Measurements from ENCODE around the gene CD8B. TPM values are rescaled to one million over a fixed set of nuclear protein-coding genes. Genes with fewer than 3 reads are reported as not detected.
"Not testable (repeated sequence)": the region's sequence is repeated elsewhere in the genome, so short reads cannot be mapped to it uniquely, and the experiment has no call there.

Gene CD8B
- total RNA-seq, 1 experiment from 2014 or later, result not detected

DNA sequence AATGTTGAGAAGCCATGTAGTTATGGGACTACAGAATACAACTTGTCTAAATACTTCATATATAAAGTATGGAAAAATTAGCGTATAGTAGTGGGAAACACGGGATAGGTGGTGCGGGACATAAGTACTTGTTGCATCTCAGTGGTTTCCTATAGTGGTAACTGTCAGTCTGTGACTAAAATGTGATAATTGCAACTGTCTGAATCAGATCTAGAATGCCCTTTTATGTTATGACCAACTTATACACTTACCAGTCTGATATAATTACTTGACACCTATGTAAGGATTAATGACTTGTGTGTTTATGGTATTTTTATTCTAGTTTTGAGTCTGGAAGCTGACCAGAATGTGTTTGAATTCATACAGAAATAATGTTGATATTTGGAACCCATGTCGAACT is 9.3 kb upstream of the CD8B start:
- POLR2A ChIA-PET (ENCODE audit: low non-redundant PET); BruUV-seq (replicated peaks); H3K4me1 ChIP-seq (ENCODE audit: insufficient read depth, low read length, poor library complexity, severe bottlenecking); H3K27ac ChIP-seq (ENCODE audit: low read depth, low read length, poor library complexity, severe bottlenecking); H3K9me3 ChIP-seq (ENCODE audit: low read depth, low read length, poor library complexity, severe bottlenecking); H3K36me3 ChIP-seq (ENCODE audit: insufficient read depth, low read length, poor library complexity, severe bottlenecking); CTCF ChIA-PET; intact Hi-C loops (cut with micrococcal nuclease; ENCODE audit: unreplicated experiment); DNase-seq (ENCODE audit: low spot score); H3K4me3 ChIP-seq (ENCODE audit: low read depth, low read length, poor library complexity, severe bottlenecking); H3K27me3 ChIP-seq (replicated peaks; ENCODE audit: insufficient read depth, low read depth, low read length, poor library complexity): not testable (repeated sequence)

GRCh38 chr2:86868895-86869468 is 7.3 kb upstream of the CD8B start:
- H3K9me3 ChIP-seq (ENCODE audit: low read depth, low read length, poor library complexity, severe bottlenecking); CTCF ChIA-PET; H3K36me3 ChIP-seq (ENCODE audit: insufficient read depth, low read length, poor library complexity, severe bottlenecking); H3K4me1 ChIP-seq (ENCODE audit: insufficient read depth, low read length, poor library complexity, severe bottlenecking); H3K4me3 ChIP-seq (ENCODE audit: low read depth, low read length, poor library complexity, severe bottlenecking); POLR2A ChIA-PET (ENCODE audit: low non-redundant PET); DNase-seq (ENCODE audit: low spot score); H3K27ac ChIP-seq (ENCODE audit: low read depth, low read length, poor library complexity, severe bottlenecking); H3K27me3 ChIP-seq (replicated peaks; ENCODE audit: insufficient read depth, low read depth, low read length, poor library complexity); BruUV-seq (replicated peaks); intact Hi-C loops (cut with micrococcal nuclease; ENCODE audit: unreplicated experiment): not testable (repeated sequence)

DNA sequence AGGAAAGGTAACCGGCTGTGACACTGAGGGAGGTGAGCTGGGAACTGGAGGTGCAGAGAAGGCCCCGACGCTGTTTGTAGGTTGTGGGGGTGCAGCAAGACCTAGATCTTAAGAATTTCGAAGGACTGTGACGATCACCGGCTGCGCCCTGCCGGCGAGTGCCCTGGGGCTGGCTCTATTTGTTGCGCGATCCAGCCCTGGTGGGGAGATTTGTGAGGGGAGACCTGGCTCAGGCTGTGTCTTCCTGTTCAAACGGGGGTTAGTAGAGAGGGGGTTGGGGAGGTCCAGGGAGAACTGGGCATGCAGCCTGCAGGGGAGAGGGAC is 656 bp upstream of the CD8B start:
- H3K9me3 ChIP-seq (ENCODE audit: low read depth, low read length, poor library complexity, severe bottlenecking); H3K27ac ChIP-seq (ENCODE audit: low read depth, low read length, poor library complexity, severe bottlenecking); H3K27me3 ChIP-seq (replicated peaks; ENCODE audit: insufficient read depth, low read depth, low read length, poor library complexity); intact Hi-C loops (cut with micrococcal nuclease; ENCODE audit: unreplicated experiment); H3K36me3 ChIP-seq (ENCODE audit: insufficient read depth, low read length, poor library complexity, severe bottlenecking); BruUV-seq (replicated peaks); H3K4me1 ChIP-seq (ENCODE audit: insufficient read depth, low read length, poor library complexity, severe bottlenecking); H3K4me3 ChIP-seq (ENCODE audit: low read depth, low read length, poor library complexity, severe bottlenecking); DNase-seq (ENCODE audit: low spot score); CTCF ChIA-PET; POLR2A ChIA-PET (ENCODE audit: low non-redundant PET): not testable (repeated sequence)

GRCh38 chr2:86861175-86861574 is 511 bp downstream of the CD8B start:
- CTCF ChIA-PET; intact Hi-C loops (cut with micrococcal nuclease; ENCODE audit: unreplicated experiment); BruUV-seq (replicated peaks); H3K9me3 ChIP-seq (ENCODE audit: low read depth, low read length, poor library complexity, severe bottlenecking); POLR2A ChIA-PET (ENCODE audit: low non-redundant PET); H3K4me3 ChIP-seq (ENCODE audit: low read depth, low read length, poor library complexity, severe bottlenecking); H3K27me3 ChIP-seq (replicated peaks; ENCODE audit: insufficient read depth, low read depth, low read length, poor library complexity); H3K36me3 ChIP-seq (ENCODE audit: insufficient read depth, low read length, poor library complexity, severe bottlenecking); H3K4me1 ChIP-seq (ENCODE audit: insufficient read depth, low read length, poor library complexity, severe bottlenecking); H3K27ac ChIP-seq (ENCODE audit: low read depth, low read length, poor library complexity, severe bottlenecking); DNase-seq (ENCODE audit: low spot score): not testable (repeated sequence)

GRCh38 chr2:86860573-86860972 is 1.1 kb downstream of the CD8B start:
- H3K27me3 ChIP-seq (replicated peaks; ENCODE audit: insufficient read depth, low read depth, low read length, poor library complexity); POLR2A ChIA-PET (ENCODE audit: low non-redundant PET); H3K4me1 ChIP-seq (ENCODE audit: insufficient read depth, low read length, poor library complexity, severe bottlenecking); H3K9me3 ChIP-seq (ENCODE audit: low read depth, low read length, poor library complexity, severe bottlenecking); CTCF ChIA-PET; H3K27ac ChIP-seq (ENCODE audit: low read depth, low read length, poor library complexity, severe bottlenecking); H3K4me3 ChIP-seq (ENCODE audit: low read depth, low read length, poor library complexity, severe bottlenecking); BruUV-seq (replicated peaks); H3K36me3 ChIP-seq (ENCODE audit: insufficient read depth, low read length, poor library complexity, severe bottlenecking); intact Hi-C loops (cut with micrococcal nuclease; ENCODE audit: unreplicated experiment); DNase-seq (ENCODE audit: low spot score): not testable (repeated sequence)

DNA sequence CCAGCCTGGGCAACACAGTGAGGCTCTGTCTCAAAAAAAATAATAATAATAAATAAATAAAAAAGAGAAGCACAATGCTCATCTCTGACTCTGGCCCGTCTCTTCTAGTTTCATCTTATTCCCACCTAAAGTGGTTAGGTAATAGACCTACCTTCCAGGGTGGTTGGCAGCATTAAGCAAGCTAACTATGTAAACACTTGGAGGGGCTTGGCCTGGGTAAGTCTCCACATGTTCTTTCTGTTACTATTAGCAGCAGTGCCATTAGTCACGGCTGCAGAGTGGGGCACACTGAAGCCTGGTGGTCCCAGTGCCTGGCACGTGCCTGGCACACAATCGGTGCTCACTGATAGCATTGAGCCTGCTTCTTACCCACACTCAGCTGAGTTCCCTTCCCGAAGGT is 4.0 kb downstream of the CD8B start:
- BruUV-seq (replicated peaks); H3K4me1 ChIP-seq (ENCODE audit: insufficient read depth, low read length, poor library complexity, severe bottlenecking); H3K4me3 ChIP-seq (ENCODE audit: low read depth, low read length, poor library complexity, severe bottlenecking); H3K9me3 ChIP-seq (ENCODE audit: low read depth, low read length, poor library complexity, severe bottlenecking); H3K36me3 ChIP-seq (ENCODE audit: insufficient read depth, low read length, poor library complexity, severe bottlenecking); H3K27me3 ChIP-seq (replicated peaks; ENCODE audit: insufficient read depth, low read depth, low read length, poor library complexity); POLR2A ChIA-PET (ENCODE audit: low non-redundant PET); DNase-seq (ENCODE audit: low spot score); CTCF ChIA-PET; intact Hi-C loops (cut with micrococcal nuclease; ENCODE audit: unreplicated experiment); H3K27ac ChIP-seq (ENCODE audit: low read depth, low read length, poor library complexity, severe bottlenecking): not testable (repeated sequence)

GRCh38 chr2:86856498-86856897 is 5.2 kb downstream of the CD8B start:
- H3K36me3 ChIP-seq (ENCODE audit: insufficient read depth, low read length, poor library complexity, severe bottlenecking); CTCF ChIA-PET; H3K4me3 ChIP-seq (ENCODE audit: low read depth, low read length, poor library complexity, severe bottlenecking); DNase-seq (ENCODE audit: low spot score); H3K27me3 ChIP-seq (replicated peaks; ENCODE audit: insufficient read depth, low read depth, low read length, poor library complexity); H3K9me3 ChIP-seq (ENCODE audit: low read depth, low read length, poor library complexity, severe bottlenecking); POLR2A ChIA-PET (ENCODE audit: low non-redundant PET); H3K4me1 ChIP-seq (ENCODE audit: insufficient read depth, low read length, poor library complexity, severe bottlenecking); H3K27ac ChIP-seq (ENCODE audit: low read depth, low read length, poor library complexity, severe bottlenecking); BruUV-seq (replicated peaks); intact Hi-C loops (cut with micrococcal nuclease; ENCODE audit: unreplicated experiment): not testable (repeated sequence)

DNA sequence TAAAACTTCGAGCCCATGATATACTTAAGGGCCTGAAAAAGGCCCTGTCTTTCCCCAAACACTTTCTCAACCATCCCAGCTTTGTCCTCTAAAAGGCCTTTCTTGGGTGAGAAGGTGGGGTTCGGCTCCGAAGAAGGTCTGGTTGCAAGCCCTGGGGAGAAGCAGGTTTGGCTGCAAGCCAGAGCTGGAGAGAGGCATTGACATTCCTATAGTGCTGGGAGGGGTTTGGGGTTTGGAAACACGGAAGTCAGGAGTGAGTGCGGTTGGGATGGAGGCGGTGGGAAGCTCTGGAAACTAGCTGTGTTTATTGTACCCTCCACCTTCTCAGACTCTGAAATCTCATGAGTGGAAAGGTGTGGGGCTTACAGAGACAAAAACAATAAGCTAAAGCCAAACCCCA is 5.7 kb downstream of the CD8B start:
- H3K27me3 ChIP-seq (replicated peaks; ENCODE audit: insufficient read depth, low read depth, low read length, poor library complexity); H3K36me3 ChIP-seq (ENCODE audit: insufficient read depth, low read length, poor library complexity, severe bottlenecking); BruUV-seq (replicated peaks); CTCF ChIA-PET; H3K4me3 ChIP-seq (ENCODE audit: low read depth, low read length, poor library complexity, severe bottlenecking); H3K9me3 ChIP-seq (ENCODE audit: low read depth, low read length, poor library complexity, severe bottlenecking); POLR2A ChIA-PET (ENCODE audit: low non-redundant PET); intact Hi-C loops (cut with micrococcal nuclease; ENCODE audit: unreplicated experiment); H3K4me1 ChIP-seq (ENCODE audit: insufficient read depth, low read length, poor library complexity, severe bottlenecking); H3K27ac ChIP-seq (ENCODE audit: low read depth, low read length, poor library complexity, severe bottlenecking): not testable (repeated sequence)
- peak; percentile 32 for DNase-seq (ENCODE audit: low spot score)
